ENCODE results near the gene NHERF2. TPM values are rescaled to one million over a fixed set of nuclear protein-coding genes. Genes with fewer than 3 reads are reported as not detected.

Gene NHERF2
- polyA plus RNA-seq, 10 donors, result 28.3 to 62.6 (median 36.9) TPM

DNA sequence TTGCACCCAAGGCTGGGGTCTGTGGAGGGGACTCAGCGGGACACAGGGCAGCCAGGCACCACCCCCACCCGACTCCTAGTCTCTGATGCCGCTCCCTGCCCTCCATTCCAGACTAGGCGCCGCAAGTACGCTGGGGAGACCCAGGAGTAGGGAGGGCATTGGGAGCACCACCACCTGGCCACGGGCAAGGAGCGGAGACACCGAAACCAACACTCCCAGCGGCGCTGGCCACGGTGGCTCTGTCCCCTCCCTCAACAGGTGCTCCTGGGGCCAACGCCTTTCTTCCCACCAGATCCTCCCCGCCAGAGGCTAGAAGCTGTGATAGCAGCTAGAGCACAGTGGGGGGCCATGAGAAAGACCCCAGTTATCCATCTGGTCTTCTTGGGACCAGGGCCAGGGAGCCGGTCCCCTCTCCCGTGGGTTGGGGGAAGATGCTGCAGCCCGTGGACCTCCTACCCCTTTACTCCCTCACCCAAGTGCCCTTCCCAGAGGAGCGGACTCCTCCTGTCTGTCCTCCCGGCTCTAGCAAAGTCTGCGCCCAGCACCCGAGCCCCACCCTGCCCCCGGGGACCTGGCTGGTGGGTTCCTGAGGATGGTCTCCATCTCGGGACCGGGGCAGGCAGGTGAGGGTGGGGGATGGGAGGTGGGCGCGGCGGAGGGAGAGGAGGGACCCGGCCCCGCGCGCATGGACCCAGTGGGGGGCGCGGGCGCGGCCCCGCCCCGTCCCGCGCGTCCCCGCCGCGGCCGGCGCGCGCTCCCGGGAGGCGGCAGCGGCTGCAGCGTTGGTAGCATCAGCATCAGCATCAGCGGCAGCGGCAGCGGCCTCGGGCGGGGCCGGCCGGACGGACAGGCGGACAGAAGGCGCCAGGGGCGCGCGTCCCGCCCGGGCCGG lies 37.2 kb upstream of the NHERF2 start, which contains the start of gene SYNGR3:
Gene SYNGR3, plus strand, starts transcription at position 762 of the 892 bp plus-strand sequence. CDS start 133 bp downstream, outside the sequence.
- no peak for DNase-seq

DNA sequence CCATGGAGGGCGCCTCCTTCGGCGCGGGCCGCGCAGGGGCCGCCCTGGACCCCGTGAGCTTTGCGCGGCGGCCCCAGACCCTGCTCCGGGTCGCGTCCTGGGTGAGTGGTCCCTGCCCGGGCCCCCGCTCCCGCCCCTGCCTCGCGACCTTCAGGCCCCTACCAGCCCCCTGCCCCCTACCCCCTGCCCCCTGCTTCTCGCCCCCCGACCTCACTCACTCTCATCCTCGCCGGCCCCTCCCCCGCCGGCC lies 36.7 kb upstream of the NHERF2 start:
- DNase-seq, result no peak

DNA sequence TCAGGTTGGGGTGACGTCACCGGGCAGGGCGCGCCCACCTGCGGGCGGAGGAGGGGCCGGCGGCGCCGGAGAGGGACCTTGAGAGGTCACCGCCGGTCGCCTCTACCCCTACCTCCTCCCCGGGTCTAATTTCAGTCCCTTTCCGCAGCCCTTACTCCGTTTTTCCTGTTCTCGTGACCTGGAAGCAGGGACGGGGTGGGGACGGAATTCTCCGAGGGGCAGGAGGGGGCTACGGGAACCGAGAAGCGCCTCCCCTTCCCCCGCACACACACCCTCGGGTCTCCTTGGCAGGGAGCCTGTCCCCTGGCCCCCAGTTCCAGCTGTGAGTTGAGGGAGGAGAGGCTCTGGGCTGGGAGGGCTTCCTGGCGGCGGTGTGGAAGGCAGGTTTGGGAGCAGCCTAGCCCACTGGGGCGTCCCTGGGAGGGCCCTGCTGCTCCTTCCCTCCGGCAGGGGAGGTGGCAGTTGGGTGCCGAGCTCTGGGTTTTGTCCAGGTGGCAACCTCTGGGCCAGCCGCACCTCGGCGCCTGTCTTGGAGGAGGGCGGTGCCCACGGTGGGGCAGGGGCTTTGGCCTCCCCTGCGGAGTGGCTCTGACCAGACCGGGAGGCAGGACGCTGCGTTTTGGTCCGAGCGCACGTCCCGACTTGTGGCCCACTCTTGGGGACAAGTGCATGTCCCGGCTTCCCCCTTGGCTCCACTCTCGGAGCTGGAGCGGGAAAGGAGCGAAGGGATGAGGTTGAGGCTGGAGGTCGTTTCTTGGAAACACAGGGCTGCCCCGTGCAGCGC lies 36.2 kb upstream of the NHERF2 start:
- DNase-seq, result no peak

DNA sequence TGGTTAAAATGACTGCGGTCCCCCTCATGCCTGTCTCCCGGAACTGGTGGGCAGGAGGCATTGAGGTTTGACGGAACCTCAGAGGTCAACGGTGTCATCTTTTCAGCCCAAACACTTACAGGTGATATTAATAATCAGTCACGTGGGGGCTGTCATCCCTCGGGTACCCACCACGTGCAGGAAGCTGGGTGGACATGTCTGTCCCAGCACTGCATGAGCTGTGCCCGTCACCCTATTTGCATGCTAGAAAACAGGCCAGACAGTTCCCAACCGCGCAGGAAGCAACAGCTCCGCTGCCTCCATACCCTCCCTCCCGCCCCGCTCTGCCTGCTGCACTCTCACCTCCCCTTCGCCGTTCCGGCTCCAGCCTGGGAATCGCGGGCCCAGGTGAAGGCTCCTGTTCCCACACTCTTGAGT lies 35.6 kb upstream of the NHERF2 start:
- DNase-seq, result no peak

DNA sequence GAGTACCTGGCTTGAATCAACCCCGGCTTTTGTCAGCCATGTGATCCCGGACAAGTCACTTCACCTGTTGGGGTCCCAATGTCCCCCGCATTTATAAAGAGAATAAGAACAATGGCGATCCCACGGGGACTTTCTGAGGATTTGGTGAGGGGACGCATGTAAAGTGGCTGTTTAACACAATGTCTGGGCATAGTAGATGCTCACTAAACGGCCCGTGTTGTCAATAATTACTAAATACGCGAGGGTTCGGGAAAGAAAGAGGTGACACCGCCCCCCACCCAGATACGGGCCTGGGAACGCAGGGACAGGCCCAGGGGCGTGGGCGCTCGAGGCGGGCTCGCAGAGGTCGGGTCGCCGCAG lies 35.1 kb upstream of the NHERF2 start:
- DNase-seq, result no peak

DNA sequence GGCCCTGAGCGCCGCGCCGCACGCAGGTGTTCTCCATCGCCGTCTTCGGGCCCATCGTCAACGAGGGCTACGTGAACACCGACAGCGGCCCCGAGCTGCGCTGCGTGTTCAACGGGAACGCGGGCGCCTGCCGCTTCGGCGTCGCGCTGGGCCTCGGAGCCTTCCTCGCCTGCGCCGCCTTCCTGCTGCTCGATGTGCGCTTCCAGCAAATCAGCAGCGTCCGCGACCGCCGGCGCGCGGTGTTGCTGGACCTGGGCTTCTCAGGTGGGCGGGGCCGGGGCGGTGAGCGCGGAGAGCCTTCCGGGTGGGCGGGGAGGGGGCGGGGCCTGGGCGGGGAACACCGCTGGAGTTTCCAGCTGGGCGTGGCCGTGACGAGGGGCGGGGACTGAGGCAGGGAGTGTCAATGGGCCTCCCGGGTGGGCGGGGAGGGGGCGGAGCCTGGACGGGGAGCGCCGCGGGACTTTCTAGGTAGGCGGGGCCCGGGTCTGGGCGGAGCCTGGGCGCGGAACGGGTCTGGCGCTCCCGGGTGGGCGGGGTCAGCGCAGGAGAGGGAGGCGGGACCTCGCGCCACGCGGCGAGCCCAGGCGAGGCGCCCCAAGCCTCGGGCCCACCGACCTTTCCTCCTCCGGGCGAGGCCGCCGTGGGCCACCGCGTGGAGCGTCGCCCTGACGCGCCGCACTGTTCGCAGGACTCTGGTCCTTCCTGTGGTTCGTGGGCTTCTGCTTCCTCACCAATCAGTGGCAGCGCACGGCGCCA lies 34.6 kb upstream of the NHERF2 start:
- DNase-seq, result peak; percentile 86 to 88 (median 88)

DNA sequence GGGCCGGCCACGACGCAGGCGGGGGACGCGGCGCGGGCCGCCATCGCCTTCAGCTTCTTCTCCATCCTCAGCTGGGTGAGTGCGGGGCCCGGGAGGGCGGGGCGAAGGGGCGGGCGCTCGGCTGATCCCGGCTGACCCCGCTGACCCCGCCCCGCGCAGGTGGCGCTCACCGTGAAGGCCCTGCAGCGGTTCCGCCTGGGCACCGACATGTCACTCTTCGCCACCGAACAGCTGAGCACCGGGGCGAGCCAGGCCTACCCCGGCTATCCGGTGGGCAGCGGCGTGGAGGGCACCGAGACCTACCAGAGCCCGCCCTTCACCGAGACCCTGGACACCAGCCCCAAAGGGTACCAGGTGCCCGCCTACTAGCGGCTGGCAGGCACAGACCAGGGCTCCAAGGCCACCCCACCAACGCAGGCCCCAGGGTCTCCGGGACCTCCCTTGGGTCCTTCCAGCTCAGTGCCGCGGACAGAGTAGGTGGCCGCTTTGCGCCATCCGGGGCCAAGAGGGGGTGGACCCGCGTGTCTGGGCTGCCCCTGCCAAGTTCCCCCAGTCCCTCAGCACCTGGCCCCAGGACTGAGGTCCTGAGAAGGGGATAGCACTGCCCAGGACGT lies 33.9 kb upstream of the NHERF2 start:
- no peak for DNase-seq

DNA sequence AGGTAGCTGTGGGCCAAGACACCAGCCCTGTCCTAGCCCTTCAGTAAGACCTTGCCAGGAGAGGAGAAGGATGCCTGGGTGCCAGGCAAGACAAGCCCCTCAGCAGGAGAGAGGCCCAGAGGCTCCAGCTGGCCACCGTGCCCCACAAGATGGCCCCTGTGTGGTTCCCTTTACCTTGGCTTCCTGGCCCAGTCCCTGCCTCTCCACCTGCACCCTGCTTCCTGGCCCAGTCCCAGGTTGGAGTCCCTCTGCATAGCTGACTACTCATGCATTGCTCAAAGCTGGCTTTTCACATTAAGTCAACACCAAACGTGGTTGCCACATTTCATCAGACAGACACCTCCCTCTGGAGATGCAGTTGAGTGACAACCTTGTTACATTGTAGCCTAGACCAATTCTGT lies 33.0 kb upstream of the NHERF2 start:
- DNase-seq, result no peak

DNA sequence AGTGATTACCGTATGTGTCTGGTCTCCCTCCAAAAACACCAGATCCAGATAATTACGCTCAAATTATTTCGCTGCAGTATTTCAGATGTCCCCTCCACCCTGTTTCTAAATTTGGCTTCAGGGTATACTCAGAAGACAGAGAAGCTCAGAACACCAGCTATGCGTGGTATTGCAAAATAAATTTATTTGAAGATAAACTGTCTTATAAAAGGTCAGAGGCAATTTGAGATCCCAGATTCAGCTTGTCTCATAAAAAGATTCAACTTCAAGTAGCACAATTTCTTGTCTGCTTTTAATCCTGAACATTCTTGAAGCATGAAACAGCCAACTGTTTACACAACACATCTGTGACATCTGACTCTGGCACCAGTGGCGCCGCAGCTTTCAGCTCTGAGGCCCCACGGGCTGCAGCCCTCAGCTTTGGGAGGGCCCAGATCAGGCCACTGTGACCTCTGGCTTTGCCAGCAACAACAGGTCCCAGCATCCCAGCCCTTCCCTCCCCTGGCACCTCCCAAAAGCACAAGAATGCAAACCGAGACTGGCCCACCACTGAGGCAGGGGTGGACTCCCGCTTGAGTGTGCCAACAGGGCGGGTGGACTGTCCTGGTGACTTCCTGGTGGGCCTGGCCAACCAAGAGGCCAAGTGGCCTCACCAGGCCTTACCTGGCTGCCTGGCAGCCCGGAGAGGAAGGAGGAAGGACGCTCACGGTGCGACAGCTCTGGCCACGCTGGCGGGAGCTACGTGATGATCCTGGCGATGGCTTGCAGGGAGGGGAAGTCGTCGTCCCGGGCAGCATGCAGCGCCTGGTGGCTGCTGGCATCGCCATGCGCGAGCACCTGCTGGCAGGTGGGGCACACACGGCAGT lies 29.0 kb upstream of the NHERF2 start:
- DNase-seq, result no peak

DNA sequence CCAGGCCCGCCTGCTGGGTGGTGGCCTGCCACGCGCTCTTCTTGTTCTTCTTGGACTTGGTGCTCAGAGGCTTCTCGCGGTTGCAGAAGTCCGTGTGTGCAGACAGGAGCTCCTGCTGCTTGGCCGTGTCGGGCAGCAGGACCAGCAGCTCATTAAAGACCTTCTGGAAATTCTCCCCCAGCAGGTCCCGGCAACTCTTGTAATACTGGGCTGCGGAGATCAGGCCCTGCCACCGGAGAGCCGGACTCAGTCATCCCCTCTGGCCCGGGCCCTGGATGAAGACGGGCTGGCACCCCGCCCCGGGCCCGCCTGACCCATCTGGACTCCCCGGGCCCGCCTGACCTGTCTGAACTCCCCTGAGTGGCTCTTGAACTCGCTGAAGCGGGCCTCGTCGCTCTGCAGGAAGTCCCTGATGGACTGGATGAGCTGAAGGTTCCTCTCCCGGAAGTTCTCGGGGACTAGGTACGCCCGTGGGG lies 28.3 kb upstream of the NHERF2 start:
- no peak for DNase-seq

DNA sequence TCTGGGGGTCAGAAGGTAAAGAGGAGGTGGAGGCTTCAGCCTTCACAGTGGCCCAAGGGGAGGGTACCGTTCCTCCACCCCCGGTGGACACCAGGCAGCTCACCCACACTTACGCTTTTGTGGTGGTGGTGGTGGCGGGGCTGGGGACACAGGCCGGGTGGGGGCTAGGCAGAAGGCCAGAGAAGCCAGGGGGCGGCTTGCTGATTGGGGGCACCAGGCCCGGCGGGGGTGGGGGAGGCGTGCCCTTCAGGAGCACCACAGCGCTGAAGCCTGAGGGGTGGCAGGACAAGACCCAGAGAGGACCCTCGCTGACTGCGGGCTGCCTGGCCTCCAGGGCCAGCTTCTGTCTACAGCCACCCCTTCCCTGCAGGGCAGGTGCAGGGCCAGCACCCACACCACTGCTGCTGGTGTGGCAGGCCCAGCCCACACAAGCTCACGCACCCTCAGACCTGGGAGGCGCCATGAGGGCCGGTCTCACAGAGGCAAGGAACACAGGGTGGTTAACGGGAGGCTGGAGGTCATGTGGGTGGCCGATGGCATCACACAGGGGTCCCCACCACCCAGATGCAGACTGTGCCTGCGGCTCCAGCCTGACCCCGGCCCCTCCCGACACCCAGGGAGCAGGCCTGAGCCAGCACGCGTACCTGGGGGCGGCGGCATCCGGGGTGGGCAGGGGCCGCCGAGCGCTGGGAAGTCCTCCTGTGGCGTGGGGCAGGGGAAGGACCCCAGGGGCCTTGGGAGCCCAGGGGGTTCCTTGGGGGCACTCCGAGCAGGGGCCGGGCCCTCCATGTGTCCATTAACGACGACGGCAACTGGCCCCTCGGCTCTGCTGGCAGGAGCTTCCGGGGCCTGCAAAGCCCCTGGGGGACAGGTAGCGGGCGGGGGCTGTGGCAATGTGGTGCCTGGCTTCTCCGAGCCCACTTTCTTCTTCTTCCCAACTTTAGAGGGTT lies 27.6 kb upstream of the NHERF2 start:
- DNase-seq, result no peak

DNA sequence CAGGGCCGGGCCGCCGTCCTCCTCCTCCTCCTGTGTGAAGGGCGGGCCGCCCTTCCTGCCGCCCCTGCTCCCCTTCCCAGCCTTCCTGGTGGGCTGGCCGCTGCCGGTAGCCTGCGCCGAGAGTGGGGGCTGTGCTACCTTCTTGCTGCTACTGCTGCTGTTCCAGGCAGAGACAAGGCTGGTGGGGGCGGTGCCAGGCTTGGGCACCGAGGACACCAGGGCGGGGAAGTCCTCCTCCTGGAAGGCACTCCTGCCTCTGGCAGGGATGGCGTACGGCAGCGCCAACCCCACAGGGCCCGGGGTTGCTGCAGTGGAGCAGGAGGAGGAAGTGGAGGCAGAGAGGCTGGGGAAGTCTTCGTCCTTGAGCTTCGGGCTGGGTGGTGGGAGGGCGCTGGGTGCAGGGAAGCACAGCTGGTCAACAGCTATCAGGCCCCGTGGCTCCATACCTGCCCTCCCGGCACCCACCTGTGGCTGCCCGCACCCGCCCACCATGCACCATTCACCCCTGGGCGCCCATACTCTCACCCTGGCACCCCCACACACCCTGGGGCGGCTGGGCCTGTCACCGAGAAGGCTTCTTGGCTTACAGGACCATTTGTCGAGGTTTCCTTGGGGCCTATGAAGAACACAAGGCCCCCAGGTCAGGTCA lies 26.7 kb upstream of the NHERF2 start:
- no peak for DNase-seq

DNA sequence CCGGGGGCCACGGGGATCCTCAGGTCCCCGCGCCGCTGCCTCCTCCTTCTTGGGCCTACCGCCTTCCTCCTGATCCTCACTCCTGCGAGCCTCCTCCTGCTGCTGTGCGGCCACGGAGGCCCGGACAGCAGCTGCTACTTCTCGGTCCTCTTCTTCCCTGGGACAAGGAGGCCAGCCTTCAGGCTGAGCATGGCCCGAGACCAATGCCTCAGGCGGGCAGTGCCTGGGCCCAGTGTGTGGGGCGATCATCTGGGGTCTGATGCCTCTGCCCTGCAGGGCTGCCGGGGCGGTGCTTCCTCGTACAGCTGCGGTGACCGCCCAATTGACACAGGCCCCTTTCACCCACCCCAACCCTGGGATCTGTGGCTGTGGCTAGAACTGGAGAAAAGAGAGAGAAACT lies 25.7 kb upstream of the NHERF2 start:
- DNase-seq, result no peak

DNA sequence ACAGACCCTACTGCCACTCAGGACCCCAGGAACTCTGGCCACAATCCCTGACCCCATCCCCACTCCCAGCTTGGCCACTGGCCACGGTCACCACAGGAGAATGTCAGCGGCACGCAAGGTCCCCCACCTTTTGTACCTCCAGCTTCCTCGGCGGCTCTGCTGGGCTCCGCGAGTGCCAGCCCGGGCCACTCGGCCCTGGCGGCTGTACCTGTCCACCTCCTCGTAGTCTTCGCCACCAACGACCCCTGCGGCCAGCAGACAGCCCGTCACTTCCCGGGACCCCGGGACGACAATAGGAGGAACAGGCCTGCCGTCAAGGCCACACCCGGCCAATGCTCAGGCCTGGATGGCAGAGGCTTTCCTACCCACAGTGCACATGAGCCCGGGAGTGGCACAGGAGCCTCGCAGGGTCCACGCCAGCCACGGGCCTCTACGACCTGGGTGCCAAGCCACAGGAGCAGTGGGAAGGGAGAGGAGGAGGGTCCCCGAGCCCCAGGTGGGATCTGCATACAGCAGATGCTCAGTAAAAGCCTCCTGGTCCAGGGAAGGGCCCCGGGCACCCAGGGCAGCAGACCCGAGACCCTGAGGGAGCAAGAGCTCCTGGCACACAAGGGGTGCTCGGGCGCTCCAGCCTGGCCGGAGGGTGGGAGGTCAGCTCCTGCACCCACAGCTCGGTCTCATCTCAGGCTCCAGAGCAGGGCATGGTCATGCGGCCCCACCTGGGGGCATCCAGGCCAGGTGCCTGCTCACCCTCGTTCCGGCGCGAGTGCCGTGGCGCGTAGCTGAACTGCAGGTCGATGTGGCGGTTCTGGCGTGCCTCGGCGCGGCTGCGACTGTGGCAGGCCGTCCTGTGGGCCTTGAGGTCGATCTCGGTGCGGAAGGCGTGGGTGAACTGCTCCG lies 25.0 kb upstream of the NHERF2 start:
- DNase-seq, result no peak

DNA sequence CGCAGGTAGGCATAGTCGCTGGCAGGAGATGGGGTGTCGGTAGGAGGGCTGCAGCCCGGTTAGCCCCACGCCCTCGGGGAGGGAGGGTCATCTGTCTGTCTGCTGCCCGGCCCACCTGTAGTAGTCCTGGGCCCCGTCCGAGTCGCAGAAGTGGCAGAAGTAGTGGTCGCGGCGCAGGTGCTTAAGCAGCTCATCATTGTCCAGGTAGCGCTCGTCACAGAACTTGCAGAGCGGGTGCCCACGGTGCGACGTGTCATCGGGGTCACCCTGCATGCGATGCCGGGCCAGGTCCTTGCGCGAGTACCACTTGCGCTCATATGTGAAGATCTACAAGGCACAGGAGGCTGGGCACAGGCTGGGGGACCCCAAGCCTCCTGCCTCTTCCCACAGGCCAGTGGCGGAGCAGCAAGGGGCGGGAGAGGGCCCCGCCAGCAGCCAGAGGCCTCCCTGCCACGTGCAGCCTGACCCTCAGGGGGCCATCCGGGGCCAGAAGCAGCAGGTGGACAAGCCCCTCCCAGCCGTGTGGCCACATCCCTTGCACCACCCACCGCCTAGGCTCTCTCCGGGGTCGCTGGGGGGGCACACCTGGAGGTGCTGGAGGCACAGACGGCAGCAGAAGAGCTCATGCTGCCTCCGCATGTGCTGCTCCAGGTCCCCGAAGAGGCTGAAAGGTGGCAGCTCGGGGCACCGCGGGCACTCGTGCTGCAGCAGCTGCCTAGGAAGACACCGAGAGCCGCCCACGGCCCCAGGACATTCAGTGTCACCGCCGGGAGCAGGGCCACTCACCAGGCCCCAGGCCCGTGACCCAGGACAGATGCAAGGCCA lies 24.1 kb upstream of the NHERF2 start:
- DNase-seq, result no peak

DNA sequence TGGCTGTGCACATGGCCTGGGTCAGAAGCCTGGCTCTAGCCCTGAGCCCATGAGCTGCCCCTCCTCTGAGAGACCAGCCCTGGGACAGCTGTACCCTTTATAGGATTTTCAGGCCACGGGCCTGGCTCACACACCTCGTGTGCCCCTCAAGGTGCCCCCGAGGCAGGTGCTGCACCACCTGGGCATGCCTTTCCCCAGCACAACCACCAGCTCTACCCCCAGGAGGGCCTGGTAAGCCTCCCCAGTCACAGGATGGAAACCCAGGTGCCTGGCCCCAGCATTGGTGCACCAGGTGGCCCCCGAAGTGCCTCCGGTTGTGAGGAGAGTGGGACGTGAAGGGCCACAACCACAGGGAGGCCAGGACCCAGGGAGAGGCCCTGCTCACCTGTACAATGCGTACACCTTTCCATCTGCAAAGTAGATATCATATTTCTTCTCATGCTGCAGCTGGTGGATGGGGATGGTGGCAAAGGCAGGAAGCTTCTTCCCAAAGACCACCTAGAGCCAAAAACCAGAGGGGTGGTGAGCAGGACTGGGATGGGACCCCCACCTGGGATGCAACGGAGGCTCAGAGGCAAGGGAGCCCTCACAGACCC lies 23.4 kb upstream of the NHERF2 start:
- DNase-seq, result no peak

Measured in muscle of back (tissue), 11 donors.